ENCODE results near the gene ASPHD1. TPM values are rescaled to one million over a fixed set of nuclear protein-coding genes. Genes with fewer than 3 reads are reported as not detected.

The ASPHD1 gene
- total and polyA plus RNA-seq, 4 experiments from 2014 or later: not detected

GRCh38 chr16:29922326-29922725 lies 22.0 kb downstream of the ASPHD1 start:
- Histone ChIP-seq H3K4me3 (ENCODE audit: low read length in 2 of 2) (no peak overlapping the region), H3K9me3 (ENCODE audit: control insufficient read depth in 1 of 2, low read length in 2 of 2) (no peaks in the 10 kb centered on the region), H3K36me3 (ENCODE audit: insufficient read depth, low read length) (peaks cover 39% of the 10 kb centered on the region), H3K27me3 (ENCODE audit: insufficient read depth, low read length) (no peaks in the 10 kb centered on the region), H3K4me1 (ENCODE audit: insufficient read depth, low read length) (peaks cover 32% of the 10 kb centered on the region), H3K27ac (ENCODE audit: low read depth, low read length) (no peak overlapping the region)
- intact Hi-C loops (cut with micrococcal nuclease): no loop called here
- Mint-ChIP-seq H3K9me3 (no peaks in the 10 kb centered on the region), H3K4me1 (peaks cover 27 to 52% (median 35%) of the 10 kb centered on the region in 4 donors), H3K27ac (peak overlapping the region in 1 of 7 donors; percentile 47), H3K36me3 (peaks cover 17 to 45% of the 10 kb centered on the region in 2 donors), H3K27me3 (no peaks in the 10 kb centered on the region), H3K4me3 (peak overlapping the region in 2 of 8 donors; percentile 8 to 64)
- ChIA-PET CTCF (ENCODE audit: partially characterized antibody) (no interaction called here), POLR2A (ENCODE audit: partially characterized antibody) (no interaction called here)
- no peak for DNase-seq

- H3K4me3 Mint-ChIP-seq: peak overlapping the region in 3 of 8 donors; percentile 8 to 64 (median 40)
- no peaks in the 10 kb centered on the region for H3K27me3 Mint-ChIP-seq
- peaks cover 27 to 57% (median 39%) of the 10 kb centered on the region in 4 donors for H3K4me1 Mint-ChIP-seq
- H3K27ac ChIP-seq (ENCODE audit: low read depth, low read length): no peak overlapping the region
- peaks cover 32% of the 10 kb centered on the region for H3K4me1 ChIP-seq (ENCODE audit: insufficient read depth, low read length)
- ChIA-PET CTCF (ENCODE audit: partially characterized antibody) (no interaction called here), POLR2A (ENCODE audit: partially characterized antibody) (interaction anchor here (0.9 kb wide), 1 partner anchor 50 kb away, joined by 4 read pairs; no protein-coding TSS in a partner anchor)
- no peaks in the 10 kb centered on the region for H3K9me3 Mint-ChIP-seq
- peaks cover 36% of the 10 kb centered on the region for H3K36me3 ChIP-seq (ENCODE audit: insufficient read depth, low read length)
- intact Hi-C loops (cut with micrococcal nuclease): no loop called here
- no peaks in the 10 kb centered on the region for H3K27me3 ChIP-seq (ENCODE audit: insufficient read depth, low read length)
- H3K9me3 ChIP-seq (ENCODE audit: control insufficient read depth in 1 of 2, low read length in 2 of 2): no peaks in the 10 kb centered on the region
- H3K4me3 ChIP-seq (ENCODE audit: low read length in 2 of 2): no peak overlapping the region
- no peak for DNase-seq
- H3K27ac Mint-ChIP-seq: peak overlapping the region in 2 of 7 donors; percentile 14 to 41
- H3K36me3 Mint-ChIP-seq: peaks cover 17 to 41% of the 10 kb centered on the region in 2 donors
Observed at GRCh38 chr16:29922986-29923501, 22.8 kb downstream of the ASPHD1 start.

- DNase-seq: peak in 1 of 5 donors; percentile 4
- ChIA-PET CTCF (ENCODE audit: partially characterized antibody) (interaction anchor here (1.2 kb wide), 1 partner anchor 48 kb away, joined by 3 read pairs; the partner anchor contains the start of gene TAOK2), POLR2A (ENCODE audit: partially characterized antibody) (interaction anchor here (0.6 to 3.0 kb wide), 19 partner anchors 8 to 135 kb away, joined by 3 to 57 read pairs (median 6); partner anchors contain the start of genes ASPHD1, CDIPT, HIRIP3 and INO80E)
Observed at GRCh38 chr16:29925105-29925756, 24.9 kb downstream of the ASPHD1 start.

GRCh38 chr16:29925781-29926710 lies 25.8 kb downstream of the ASPHD1 start, which contains the start of gene KCTD13:
TSS of gene KCTD13 (minus strand) at chr16:29926226. CDS start at chr16:29926033, 193 bp downstream.
- ChIA-PET POLR2A (ENCODE audit: partially characterized antibody) (interaction anchor here (0.6 to 3.0 kb wide), 25 partner anchors 9 to 260 kb away, joined by 3 to 57 read pairs (median 5); partner anchors contain the start of genes ASPHD1, CDIPT, HIRIP3 and INO80E), CTCF (ENCODE audit: partially characterized antibody) (interaction anchor here (0.8 to 1.4 kb wide), 5 partner anchors 35 to 107 kb away, joined by 3 to 9 read pairs (median 5); partner anchors contain the start of genes TAOK2 and TMEM219)
- H3K4me1 Mint-ChIP-seq: peaks cover 23 to 54% (median 31%) of the 10 kb centered on the region in 4 donors
- peak within 1 kb of the TSS; percentile 88 to 98 (median 97) for H3K27ac Mint-ChIP-seq
- H3K36me3 Mint-ChIP-seq: peaks cover 9 to 27% of the 10 kb centered on the region in 2 donors
- peak within 1 kb of the TSS; percentile 77 for H3K27ac ChIP-seq (ENCODE audit: low read depth, low read length)
- peaks cover 21% of the 10 kb centered on the region for H3K36me3 ChIP-seq (ENCODE audit: insufficient read depth, low read length)
- intact Hi-C loops (cut with micrococcal nuclease): loop anchor here (1.0 to 5.0 kb wide), 4 partner anchors 36 to 70 kb away; partner anchors contain the start of genes CDIPT, INO80E, TAOK2 and TMEM219
- DNase-seq: peak; percentile 83 to 97 (median 90)
- peak within 1 kb of the TSS; percentile 89 to 95 for H3K4me3 ChIP-seq (ENCODE audit: low read length in 2 of 2)
- peaks cover 32% of the 10 kb centered on the region for H3K4me1 ChIP-seq (ENCODE audit: insufficient read depth, low read length)
- H3K27me3 ChIP-seq (ENCODE audit: insufficient read depth, low read length): no peaks in the 10 kb centered on the region
- H3K4me3 Mint-ChIP-seq: peak within 1 kb of the TSS; percentile 88 to 96 (median 94)
- no peaks in the 10 kb centered on the region for H3K27me3 Mint-ChIP-seq
- H3K9me3 Mint-ChIP-seq: no peaks in the 10 kb centered on the region
- no peaks in the 10 kb centered on the region for H3K9me3 ChIP-seq (ENCODE audit: control insufficient read depth in 1 of 2, low read length in 2 of 2)

More at GRCh38 chr16:29925105-29925756, 24.9 kb downstream of the ASPHD1 start:
- Mint-ChIP-seq H3K36me3 (peaks cover 17 to 36% of the 10 kb centered on the region in 2 donors), H3K27me3 (no peaks in the 10 kb centered on the region), H3K9me3 (no peaks in the 10 kb centered on the region), H3K4me3 (peak overlapping the region; percentile 88 to 95 (median 92)), H3K4me1 (peaks cover 27 to 57% (median 39%) of the 10 kb centered on the region in 4 donors), H3K27ac (peak overlapping the region; percentile 58 to 93 (median 89))
- Histone ChIP-seq H3K4me3 (ENCODE audit: low read length in 2 of 2) (peak overlapping the region; percentile 89 to 95), H3K36me3 (ENCODE audit: insufficient read depth, low read length) (peaks cover 27% of the 10 kb centered on the region), H3K27ac (ENCODE audit: low read depth, low read length) (peak overlapping the region; percentile 77), H3K9me3 (ENCODE audit: control insufficient read depth in 1 of 2, low read length in 2 of 2) (no peaks in the 10 kb centered on the region), H3K27me3 (ENCODE audit: insufficient read depth, low read length) (no peaks in the 10 kb centered on the region), H3K4me1 (ENCODE audit: insufficient read depth, low read length) (peaks cover 32% of the 10 kb centered on the region)
- intact Hi-C loops (cut with micrococcal nuclease): loop anchor here (5.0 kb wide), 1 partner anchor 63 kb away; the partner anchor contains the start of gene CDIPT

GRCh38 chr16:29926711-29927052 lies 26.4 kb downstream of the ASPHD1 start:
- no peaks in the 10 kb centered on the region for H3K27me3 ChIP-seq (ENCODE audit: insufficient read depth, low read length)
- Mint-ChIP-seq H3K4me1 (peaks cover 22 to 50% (median 29%) of the 10 kb centered on the region in 4 donors), H3K9me3 (no peaks in the 10 kb centered on the region), H3K27me3 (no peaks in the 10 kb centered on the region), H3K36me3 (peaks cover 4 to 22% of the 10 kb centered on the region in 2 donors), H3K4me3 (peak overlapping the region; percentile 88 to 96 (median 94)), H3K27ac (peak overlapping the region; percentile 83 to 98 (median 97))
- H3K36me3 ChIP-seq (ENCODE audit: insufficient read depth, low read length): peaks cover 15% of the 10 kb centered on the region
- ChIA-PET POLR2A (ENCODE audit: partially characterized antibody) (interaction anchor here (0.6 to 3.0 kb wide), 22 partner anchors 10 to 142 kb away, joined by 3 to 57 read pairs (median 6); partner anchors contain the start of genes ASPHD1, CDIPT, HIRIP3 and INO80E), CTCF (ENCODE audit: partially characterized antibody) (interaction anchor here (0.8 to 1.4 kb wide), 5 partner anchors 35 to 106 kb away, joined by 3 to 9 read pairs (median 5); partner anchors contain the start of genes TAOK2 and TMEM219)
- peaks cover 32% of the 10 kb centered on the region for H3K4me1 ChIP-seq (ENCODE audit: insufficient read depth, low read length)
- no peaks in the 10 kb centered on the region for H3K9me3 ChIP-seq (ENCODE audit: control insufficient read depth in 1 of 2, low read length in 2 of 2)
- H3K4me3 ChIP-seq (ENCODE audit: low read length in 2 of 2): peak overlapping the region; percentile 89 to 95
- DNase-seq: no peak
- H3K27ac ChIP-seq (ENCODE audit: low read depth, low read length): peak overlapping the region; percentile 77
- intact Hi-C loops (cut with micrococcal nuclease): loop anchor here (1.0 to 5.0 kb wide), 4 partner anchors 36 to 70 kb away; partner anchors contain the start of genes CDIPT, INO80E, TAOK2 and TMEM219

All from CD4-positive, alpha-beta memory T cell (primary cell).